HepG2 (cell line): ENCODE measurements around the gene CROT.

Experiments
- BHLHE40 ChIP-seq: IDR thresholded peaks from 2 replicates; pipeline ENCODE4 v1.6.1; 2011; ENCODE audit warnings: low read length, improper control_type of control experiment
- GABPA ChIP-seq, 2 experiments: IDR thresholded peaks; 2 replicates each; pipeline ENCODE4 v1.6.1; 2011 to 2016; ENCODE audit warnings: low read depth in 2 of 2, low read length in 1 of 2, missing biosample characterization in 1 of 2, missing genetic modification characterization in 1 of 2
- KDM4B ChIP-seq: sonication (generic); formaldehyde crosslinking; IDR thresholded peaks from 2 replicates; pipeline ENCODE4 v1.4.0; 2020; ENCODE audit warnings: missing genetic modification reagents
- ONECUT2 ChIP-seq: sonication (generic); formaldehyde crosslinking; IDR thresholded peaks from 2 replicates; pipeline ENCODE4 v1.4.0; 2020; ENCODE audit warnings: missing genetic modification reagents
- POLR2A ChIP-seq, 2 experiments: IDR thresholded peaks; 2 replicates each; pipeline ENCODE4 v1.6.1; 2011; ENCODE audit warnings: low read depth in 2 of 2, low read length in 2 of 2, mild to moderate bottlenecking in 1 of 2, moderate library complexity in 1 of 2; ENCODE audit not compliant: insufficient read depth in 1 of 2
- ZMYM4 ChIP-seq: sonication (generic); formaldehyde crosslinking; IDR thresholded peaks from 2 replicates; pipeline ENCODE4 v1.8.1; 2023; ENCODE audit warnings: mild to moderate bottlenecking, missing genetic modification reagents
- ZNF143 ChIP-seq: sonication (generic); formaldehyde crosslinking; IDR thresholded peaks from 2 replicates; pipeline ENCODE4 v1.4.0; 2020; ENCODE audit warnings: missing genetic modification reagents
- ZNF30 ChIP-seq: sonication (generic); formaldehyde crosslinking; IDR thresholded peaks from 2 replicates; pipeline ENCODE4 v1.5.0; 2020; ENCODE audit warnings: mild to moderate bottlenecking, missing genetic modification reagents
- ZNF558 ChIP-seq: sonication (generic); formaldehyde crosslinking; IDR thresholded peaks from 2 replicates; pipeline ENCODE4 v1.9.0; 2022; ENCODE audit warnings: mild to moderate bottlenecking, missing genetic modification reagents, borderline replicate concordance
- TF ChIP-seq, protein P1 (sequence below): sonication (generic); formaldehyde crosslinking; IDR thresholded peaks from 2 replicates; pipeline ENCODE4 v1.9.0; 2021; ENCODE audit warnings: missing genetic modification reagents, borderline replicate concordance
- TF ChIP-seq, protein P2 (sequence below): sonication (generic); formaldehyde crosslinking; IDR thresholded peaks from 2 replicates; pipeline ENCODE4 v1.4.0; 2020; ENCODE audit warnings: missing genetic modification reagents
- TF ChIP-seq, protein P3 (sequence below): sonication (generic); formaldehyde crosslinking; IDR thresholded peaks from 2 replicates; pipeline ENCODE4 v1.8.1; 2023; ENCODE audit warnings: missing genetic modification reagents, inconsistent platforms, borderline replicate concordance

DNA sequence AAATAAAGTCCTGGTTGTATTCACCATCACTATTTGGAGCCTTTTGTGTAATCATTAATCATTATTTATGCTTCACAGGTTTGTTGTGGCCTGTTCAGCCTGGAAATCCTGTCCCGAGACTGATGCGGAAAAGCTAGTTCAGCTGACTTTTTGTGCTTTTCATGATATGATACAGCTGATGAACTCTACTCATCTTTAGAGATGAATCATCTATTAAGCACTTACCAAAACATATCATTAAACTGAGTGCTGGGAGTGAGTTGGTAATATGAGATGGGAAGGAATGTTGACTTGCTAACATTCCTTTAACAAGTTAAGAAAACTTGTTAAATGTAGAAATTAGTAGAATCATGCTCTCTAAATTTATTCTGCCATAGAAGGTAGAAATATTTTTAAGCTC, 53.0 kb downstream of the CROT start:
- TF ChIP-seq POLR2A (IDR thresholded peaks at IDR 0.05; ENCODE audit: insufficient read depth in 1 of 2, low read depth in 2 of 2, low read length in 2 of 2) (no peak), GABPA (IDR thresholded peaks at IDR 0.05; ENCODE audit: low read depth, low read length) (no peak), GABPA (CRISPR knock-in tag; IDR thresholded peaks at IDR 0.05; ENCODE audit: low read depth) (no peak), KDM4B (no peak), ZNF143 (no peak), ZNF30 (no peak), ONECUT2 (no peak), BHLHE40 (no peak), ZNF558 (no peak), ZMYM4 (CRISPR knock-in tag) (no peak)
- TF ChIP-seq, protein P1, sequence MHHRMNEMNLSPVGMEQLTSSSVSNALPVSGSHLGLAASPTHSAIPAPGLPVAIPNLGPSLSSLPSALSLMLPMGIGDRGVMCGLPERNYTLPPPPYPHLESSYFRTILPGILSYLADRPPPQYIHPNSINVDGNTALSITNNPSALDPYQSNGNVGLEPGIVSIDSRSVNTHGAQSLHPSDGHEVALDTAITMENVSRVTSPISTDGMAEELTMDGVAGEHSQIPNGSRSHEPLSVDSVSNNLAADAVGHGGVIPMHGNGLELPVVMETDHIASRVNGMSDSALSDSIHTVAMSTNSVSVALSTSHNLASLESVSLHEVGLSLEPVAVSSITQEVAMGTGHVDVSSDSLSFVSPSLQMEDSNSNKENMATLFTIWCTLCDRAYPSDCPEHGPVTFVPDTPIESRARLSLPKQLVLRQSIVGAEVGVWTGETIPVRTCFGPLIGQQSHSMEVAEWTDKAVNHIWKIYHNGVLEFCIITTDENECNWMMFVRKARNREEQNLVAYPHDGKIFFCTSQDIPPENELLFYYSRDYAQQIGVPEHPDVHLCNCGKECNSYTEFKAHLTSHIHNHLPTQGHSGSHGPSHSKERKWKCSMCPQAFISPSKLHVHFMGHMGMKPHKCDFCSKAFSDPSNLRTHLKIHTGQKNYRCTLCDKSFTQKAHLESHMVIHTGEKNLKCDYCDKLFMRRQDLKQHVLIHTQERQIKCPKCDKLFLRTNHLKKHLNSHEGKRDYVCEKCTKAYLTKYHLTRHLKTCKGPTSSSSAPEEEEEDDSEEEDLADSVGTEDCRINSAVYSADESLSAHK (CRISPR knock-in tag), result no peak
- TF ChIP-seq, protein P2, sequence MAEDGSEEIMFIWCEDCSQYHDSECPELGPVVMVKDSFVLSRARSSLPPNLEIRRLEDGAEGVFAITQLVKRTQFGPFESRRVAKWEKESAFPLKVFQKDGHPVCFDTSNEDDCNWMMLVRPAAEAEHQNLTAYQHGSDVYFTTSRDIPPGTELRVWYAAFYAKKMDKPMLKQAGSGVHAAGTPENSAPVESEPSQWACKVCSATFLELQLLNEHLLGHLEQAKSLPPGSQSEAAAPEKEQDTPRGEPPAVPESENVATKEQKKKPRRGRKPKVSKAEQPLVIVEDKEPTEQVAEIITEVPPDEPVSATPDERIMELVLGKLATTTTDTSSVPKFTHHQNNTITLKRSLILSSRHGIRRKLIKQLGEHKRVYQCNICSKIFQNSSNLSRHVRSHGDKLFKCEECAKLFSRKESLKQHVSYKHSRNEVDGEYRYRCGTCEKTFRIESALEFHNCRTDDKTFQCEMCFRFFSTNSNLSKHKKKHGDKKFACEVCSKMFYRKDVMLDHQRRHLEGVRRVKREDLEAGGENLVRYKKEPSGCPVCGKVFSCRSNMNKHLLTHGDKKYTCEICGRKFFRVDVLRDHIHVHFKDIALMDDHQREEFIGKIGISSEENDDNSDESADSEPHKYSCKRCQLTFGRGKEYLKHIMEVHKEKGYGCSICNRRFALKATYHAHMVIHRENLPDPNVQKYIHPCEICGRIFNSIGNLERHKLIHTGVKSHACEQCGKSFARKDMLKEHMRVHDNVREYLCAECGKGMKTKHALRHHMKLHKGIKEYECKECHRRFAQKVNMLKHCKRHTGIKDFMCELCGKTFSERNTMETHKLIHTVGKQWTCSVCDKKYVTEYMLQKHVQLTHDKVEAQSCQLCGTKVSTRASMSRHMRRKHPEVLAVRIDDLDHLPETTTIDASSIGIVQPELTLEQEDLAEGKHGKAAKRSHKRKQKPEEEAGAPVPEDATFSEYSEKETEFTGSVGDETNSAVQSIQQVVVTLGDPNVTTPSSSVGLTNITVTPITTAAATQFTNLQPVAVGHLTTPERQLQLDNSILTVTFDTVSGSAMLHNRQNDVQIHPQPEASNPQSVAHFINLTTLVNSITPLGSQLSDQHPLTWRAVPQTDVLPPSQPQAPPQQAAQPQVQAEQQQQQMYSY (CRISPR knock-in tag), result no peak
- TF ChIP-seq, protein P3, sequence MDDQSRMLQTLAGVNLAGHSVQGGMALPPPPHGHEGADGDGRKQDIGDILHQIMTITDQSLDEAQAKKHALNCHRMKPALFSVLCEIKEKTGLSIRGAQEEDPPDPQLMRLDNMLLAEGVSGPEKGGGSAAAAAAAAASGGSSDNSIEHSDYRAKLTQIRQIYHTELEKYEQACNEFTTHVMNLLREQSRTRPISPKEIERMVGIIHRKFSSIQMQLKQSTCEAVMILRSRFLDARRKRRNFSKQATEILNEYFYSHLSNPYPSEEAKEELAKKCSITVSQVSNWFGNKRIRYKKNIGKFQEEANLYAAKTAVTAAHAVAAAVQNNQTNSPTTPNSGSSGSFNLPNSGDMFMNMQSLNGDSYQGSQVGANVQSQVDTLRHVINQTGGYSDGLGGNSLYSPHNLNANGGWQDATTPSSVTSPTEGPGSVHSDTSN, result no peak
